Left ventricle myocardium superior (tissue), 1 donor: ENCODE results near the gene NEK4. TPM values are rescaled to one million over a fixed set of nuclear protein-coding genes. Genes with fewer than 3 reads are reported as not detected.
"Not testable (repeated sequence)": the region's sequence is repeated elsewhere in the genome, so short reads cannot be mapped to it uniquely, and the experiment has no call there.

Source experiments
- ATAC-seq: fragments of 200-7000 bp; cut with Tn5 transposase; one replicate; pipeline ENCODE4 v1.9.1; 2020; ENCODE audit warnings: mild to moderate bottlenecking, moderate library complexity
- DNase-seq: peaks from one replicate; pipeline ENCODE4 v3.0.0-alpha.2; 2020
- intact Hi-C: fragments of 100-400 bp; cut with micrococcal nuclease; formaldehyde crosslinking; loops from one replicate; pipeline ENCODE4 v1.11.0; 2022
- total RNA-seq: library from RNA; stranded (reverse); fragmentation: NEBNext Ultra II Directional; extraction: Animal tissue kit (Norgen Biotek cat#: 25700); gene quantifications from one replicate; pipeline ENCODE4 v1.2.1, GENCODE V29; 2021
- donor health status: DM: no; HTN: yes; CAD: no; lungs with severe emphysema.

Gene NEK4
- total RNA-seq, 1 donor from 2014 or later, result 21.3 TPM

DNA sequence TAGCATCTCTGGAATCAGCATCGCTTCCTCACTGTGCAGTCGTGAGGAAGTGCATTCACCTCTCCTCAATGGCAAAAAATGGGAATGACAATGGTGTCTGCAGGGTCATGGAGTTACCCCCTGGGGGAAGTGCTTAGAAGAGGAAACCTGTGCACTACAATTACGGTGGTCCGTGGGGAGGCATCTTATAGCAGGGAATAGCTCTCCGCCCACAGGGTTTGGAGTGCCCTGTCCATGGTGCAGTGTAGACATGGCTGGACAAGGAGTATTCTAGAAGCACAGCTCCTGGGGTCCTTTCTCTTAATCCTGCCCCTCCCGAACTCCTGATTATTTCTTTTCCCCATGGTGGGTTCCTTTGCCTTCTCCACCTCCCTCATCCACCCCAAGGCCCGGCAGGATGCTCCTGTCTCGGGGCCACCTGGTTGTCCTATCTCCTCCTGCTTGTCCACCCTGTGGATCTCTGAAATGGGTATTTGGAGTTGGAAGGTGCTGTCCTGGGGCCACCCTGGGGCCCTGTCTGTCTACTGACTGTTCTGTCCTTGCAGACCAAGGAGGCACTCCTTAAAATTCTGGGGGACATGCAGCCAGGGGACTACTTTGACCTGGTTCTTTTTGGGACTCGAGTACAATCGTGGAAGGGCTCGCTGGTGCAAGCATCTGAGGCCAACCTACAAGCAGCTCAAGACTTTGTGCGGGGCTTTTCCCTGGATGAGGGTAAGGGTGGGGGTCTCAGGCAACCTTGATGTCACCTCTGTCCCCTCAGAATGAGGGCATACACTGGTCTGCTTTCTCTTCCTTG lies 11.9 kb upstream of the NEK4 start:
- intact Hi-C loops, result no loop called here
- ATAC-seq (no peak), DNase-seq (peak; percentile 14)

DNA sequence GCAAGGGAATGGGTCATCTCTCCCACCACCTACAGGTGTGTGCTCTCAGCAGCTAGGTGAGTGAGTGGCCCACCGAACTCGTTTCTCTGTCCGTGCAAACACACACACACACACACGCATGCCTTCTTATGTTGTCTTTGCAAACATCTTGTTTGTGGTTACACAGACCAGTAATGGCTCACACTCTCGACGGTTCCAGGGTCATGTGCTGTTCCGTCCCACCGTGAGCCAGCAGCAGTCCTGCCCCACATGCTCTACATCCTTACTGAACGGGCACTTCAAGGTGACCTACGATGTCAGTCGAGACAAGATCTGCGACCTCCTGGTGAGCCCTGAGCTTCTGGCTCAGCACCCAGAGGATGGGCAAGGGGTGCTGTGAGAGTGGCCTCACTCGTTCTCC lies 11.0 kb upstream of the NEK4 start:
- intact Hi-C loops, result no loop called here
- DNase-seq, result no peak
- ATAC-seq, result no peak

DNA sequence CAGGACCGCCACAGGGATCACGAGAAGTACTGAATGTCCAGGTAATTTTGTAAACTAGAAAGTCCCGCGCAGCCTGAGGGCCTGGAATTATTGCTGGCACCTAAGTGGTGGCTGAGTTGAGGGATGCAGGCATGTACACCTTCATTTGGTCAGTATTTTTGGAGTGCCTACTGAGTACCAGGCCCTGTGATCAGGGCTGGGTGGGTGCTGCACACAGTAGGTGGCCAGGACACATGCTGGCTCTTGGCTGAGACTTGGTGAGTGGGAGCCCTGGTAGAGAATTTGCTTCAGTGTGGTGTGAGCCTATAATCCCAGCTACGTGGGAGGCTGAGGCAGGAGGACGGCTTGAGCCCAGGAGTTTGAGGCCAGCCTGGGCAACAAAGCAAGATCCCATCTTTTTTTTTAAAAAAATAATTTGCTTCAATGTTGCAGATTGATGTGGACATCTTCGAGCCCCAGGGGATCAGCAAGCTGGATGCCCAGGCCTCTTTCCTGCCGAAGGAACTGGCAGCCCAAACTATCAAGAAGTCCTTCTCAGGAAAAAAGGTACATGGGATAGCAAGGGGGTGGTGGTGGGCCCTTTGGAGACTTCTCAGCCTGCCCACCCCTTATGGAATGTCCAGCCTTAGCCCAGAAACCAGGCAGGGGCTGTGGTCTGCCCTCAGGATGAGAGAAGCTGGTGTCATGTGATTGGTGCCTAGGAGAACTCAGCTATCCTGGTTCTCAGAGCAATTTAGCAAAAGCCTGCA lies 9.3 kb upstream of the NEK4 start:
- DNase-seq, result no peak
- no peak for ATAC-seq
- intact Hi-C loops, result no loop called here

- intact Hi-C loops, result no loop called here
- ATAC-seq (no peak), DNase-seq (no peak)
Measured at GRCh38 chr3:52779011-52779836, 8.5 kb upstream of the NEK4 start.

- intact Hi-C loops, result no loop called here
- DNase-seq (no peak), ATAC-seq (no peak)
Measured at GRCh38 chr3:52777959-52778805, 7.4 kb upstream of the NEK4 start.

GRCh38 chr3:52777127-52777958 lies 6.6 kb upstream of the NEK4 start, which contains the start of gene ITIH1:
Gene ITIH1, plus strand, starts transcription at chr3:52777599. Its CDS starts 17 bp downstream, at chr3:52777616.
- DNase-seq (no peak), ATAC-seq (no peak)
- intact Hi-C loops, result no loop called here

DNA sequence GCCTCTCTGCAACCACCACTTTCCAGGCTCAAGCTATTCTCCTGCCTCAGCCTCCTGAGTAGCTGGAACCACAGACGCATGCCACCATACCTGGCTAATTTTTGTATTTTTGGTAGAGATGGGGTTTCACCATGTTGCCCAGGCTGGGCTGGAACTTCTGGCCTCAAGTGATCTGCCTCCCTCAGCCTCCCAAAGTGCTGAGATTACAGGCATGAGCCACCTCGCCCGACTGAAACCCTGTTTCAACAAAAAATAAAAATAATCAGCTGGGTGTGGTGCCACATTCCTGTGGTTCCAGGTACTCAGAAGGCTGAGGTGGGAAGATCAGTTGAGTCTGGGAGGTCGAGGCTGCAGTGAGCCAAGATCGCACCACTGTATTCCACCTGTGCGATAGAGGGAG lies 5.7 kb upstream of the NEK4 start:
- ATAC-seq, intact Hi-C loops, DNase-seq: not testable (repeated sequence)

- DNase-seq, result no peak
- intact Hi-C loops, result no loop called here
- no peak for ATAC-seq
Measured at GRCh38 chr3:52775877-52776276, 5.1 kb upstream of the NEK4 start.

GRCh38 chr3:52774901-52775864 lies 4.4 kb upstream of the NEK4 start:
- ATAC-seq, result no peak
- intact Hi-C loops, result no loop called here
- DNase-seq, result no peak

GRCh38 chr3:52774066-52774713 lies 3.5 kb upstream of the NEK4 start:
- DNase-seq (no peak), ATAC-seq (no peak)
- intact Hi-C loops, result no loop called here

DNA sequence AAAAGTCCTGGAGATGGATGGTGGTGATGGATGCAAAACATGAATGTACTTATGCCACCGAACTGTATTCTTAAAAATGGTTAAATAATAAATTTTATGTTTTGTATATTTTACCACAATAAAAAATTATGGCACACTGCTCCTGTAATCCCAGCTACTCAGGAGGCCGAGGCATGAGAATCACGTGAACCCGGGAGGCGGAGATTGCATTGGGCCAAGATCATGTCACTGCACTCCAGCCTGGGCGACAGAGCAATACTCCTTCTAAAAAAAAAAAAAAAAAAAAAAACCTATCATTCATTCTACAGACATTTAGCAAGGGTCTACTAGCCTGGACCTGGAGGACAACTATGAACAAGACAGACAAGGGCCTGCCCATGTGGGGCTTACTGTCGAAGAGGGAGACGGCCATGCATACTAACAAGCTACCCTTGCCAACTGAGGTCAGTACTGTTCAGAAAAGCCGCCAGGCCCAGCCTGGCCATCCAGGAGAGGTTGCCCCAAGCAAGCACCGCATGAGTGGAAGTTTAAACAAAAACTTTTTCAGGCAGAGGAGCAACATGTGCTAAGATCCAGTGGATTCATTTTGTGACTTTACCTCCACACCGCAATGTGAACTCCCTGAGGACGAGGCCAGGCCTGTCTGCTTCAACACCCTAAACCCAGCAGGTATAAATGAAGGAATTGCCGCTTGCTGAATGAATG lies 2.8 kb upstream of the NEK4 start:
- intact Hi-C loops, result no loop called here
- no peak for DNase-seq

GRCh38 chr3:52771702-52772101 lies 962 bp upstream of the NEK4 start:
- ATAC-seq, result no peak
- intact Hi-C loops, result no loop called here
- no peak for DNase-seq

More for the DNA sequence above, 2.8 kb upstream of the NEK4 start:
- ATAC-seq, result no peak

- intact Hi-C loops, result no loop called here
- ATAC-seq, result peak; percentile 12
- no peak for DNase-seq
Measured at GRCh38 chr3:52771334-52771681, 568 bp upstream of the NEK4 start.

GRCh38 chr3:52769786-52770455 lies 819 bp downstream of the NEK4 start:
- DNase-seq (no peak), ATAC-seq (no peak)
- intact Hi-C loops, result no loop called here

DNA sequence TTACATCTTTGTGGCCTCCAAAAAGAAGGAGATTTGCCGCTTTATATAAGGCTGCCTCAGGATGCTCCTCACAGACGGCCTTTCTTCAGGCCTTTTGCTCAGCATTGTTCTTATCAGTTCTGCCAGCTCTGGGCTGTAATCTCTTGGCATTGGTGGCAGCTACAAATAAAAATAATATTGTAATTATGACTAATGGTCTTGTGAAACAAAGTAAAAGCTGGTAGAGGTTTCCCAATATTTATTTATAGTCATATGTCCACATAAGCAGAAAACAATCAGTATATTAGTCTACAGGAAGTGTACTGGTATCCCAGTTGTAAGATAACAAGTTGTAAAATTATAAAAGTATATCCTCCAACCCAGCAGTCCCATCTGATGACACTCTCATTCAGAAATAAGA lies 7.3 kb downstream of the NEK4 start:
- peak; percentile 82 for ATAC-seq
- no peak for DNase-seq
- intact Hi-C loops, result no loop called here
